Breast epithelium (tissue), 3 donors: ENCODE measurements around the gene CDH5.

Experiments
- CTCF ChIP-seq, 3 donors: fragments of 450-650 bp; IDR thresholded peaks; one replicate each; pipeline ENCODE4 v1.5.1; 2016 to 2017; ENCODE audit warnings: antibody characterized with exemption in 3 of 3, mild to moderate bottlenecking in 3 of 3, moderate library complexity in 3 of 3
- POLR2A ChIP-seq: fragments of 450-650 bp; IDR thresholded peaks from one replicate; pipeline ENCODE4 v1.6.1; 2016; ENCODE audit warnings: antibody characterized with exemption, mild to moderate bottlenecking, moderate library complexity

GRCh38 chr16:66438536-66438935, 72.0 kb downstream of the CDH5 start:
- TF ChIP-seq CTCF (IDR thresholded peaks at IDR 0.05): no peak
- TF ChIP-seq POLR2A: no peak
